Measurements from ENCODE around the gene GRPEL2. TPM values are rescaled to one million over a fixed set of nuclear protein-coding genes. Genes with fewer than 3 reads are reported as not detected.
A peak's percentile ranks its signal among the peaks of the same experiment; 100 is the strongest.
"Not testable (repeated sequence)": the region's sequence is repeated elsewhere in the genome, so short reads cannot be mapped to it uniquely, and the experiment has no call there.

GRPEL2 gene
- total and polyA plus RNA-seq, 7 donors = 2.5 to 16.3 (median 8.8) TPM

GRCh38 chr5:149389552-149390495 is 44.5 kb downstream of the GRPEL2 start:
- Histone ChIP-seq H3K27ac (peak overlapping the region; percentile 93 to 99 (median 98)), H3K9me3 (no peaks in the 10 kb centered on the region), H3K4me3 (peak overlapping the region in 3 of 4 donors; percentile 4 to 24 (median 14)), H3K27me3 (no peaks in the 10 kb centered on the region), H3K4me1 (peaks cover 0 to 83% (median 73%) of the 10 kb centered on the region in 4 donors), H3K36me3 (no peaks in the 10 kb centered on the region)
- WGBS, 2 donors = 69 to 73% methylated on average over 11 of the region's 11 CpGs
- DNase-seq = peak; percentile 91
- TF ChIP-seq EP300 (IDR thresholded peaks at IDR 0.05) = peak; percentile 99 to 100 (median 100)
- no peak for TF ChIP-seq CTCF (IDR thresholded peaks at IDR 0.05)
- no peak for TF ChIP-seq POLR2A (IDR thresholded peaks at IDR 0.05)
- peak; percentile 92 to 97 (median 93) for TF ChIP-seq POLR2AphosphoS5 (IDR thresholded peaks at IDR 0.05)
- intact Hi-C loops (cut with DNase I) = loop anchor here (1.0 kb wide), 1 partner anchor 16 kb away; no protein-coding TSS in a partner anchor

- intact Hi-C loops (cut with DNase I) = not testable (repeated sequence)
- DNase-seq = peak; percentile 58
Observed at GRCh38 chr5:149391076-149391475, 45.8 kb downstream of the GRPEL2 start.

GRCh38 chr5:149391524-149391923 is 46.2 kb downstream of the GRPEL2 start:
- H3K9me3 ChIP-seq = no peaks in the 10 kb centered on the region
- intact Hi-C loops (cut with DNase I) = no loop called here
- 89 to 90% methylated on average over 6 of the region's 6 CpGs for whole genome bisulfite sequencing, 2 donors
- DNase-seq = peak; percentile 54
- H3K27ac ChIP-seq = peak overlapping the region; percentile 93 to 99 (median 98)
- H3K4me1 ChIP-seq = peaks cover 0 to 66% (median 58%) of the 10 kb centered on the region in 4 donors
- no peak overlapping the region for H3K4me3 ChIP-seq
- TF ChIP-seq EP300 (IDR thresholded peaks at IDR 0.05) (no peak), POLR2AphosphoS5 (IDR thresholded peaks at IDR 0.05) (no peak), CTCF (IDR thresholded peaks at IDR 0.05) (no peak), POLR2A (IDR thresholded peaks at IDR 0.05) (no peak)
- no peaks in the 10 kb centered on the region for H3K27me3 ChIP-seq
- H3K36me3 ChIP-seq = no peaks in the 10 kb centered on the region

More at GRCh38 chr5:149391076-149391475, 45.8 kb downstream of the GRPEL2 start:
- H3K9me3 ChIP-seq, H3K36me3 ChIP-seq, H3K4me3 ChIP-seq, H3K27me3 ChIP-seq: not testable (repeated sequence)
- Histone ChIP-seq H3K4me1 (peaks cover 0 to 70% (median 62%) of the 10 kb centered on the region in 4 donors), H3K27ac (peak overlapping the region; percentile 93 to 99 (median 98))
- 90% methylated on average over 6 of the region's 6 CpGs for WGBS, 2 donors

- H3K4me3 ChIP-seq = no peak overlapping the region
- TF ChIP-seq POLR2AphosphoS5 (IDR thresholded peaks at IDR 0.05) (no peak), POLR2A (IDR thresholded peaks at IDR 0.05) (no peak), CTCF (IDR thresholded peaks at IDR 0.05) (no peak), EP300 (IDR thresholded peaks at IDR 0.05) (no peak)
- WGBS, 2 donors = 92 to 94% methylated on average over 19 of the region's 19 CpGs
Observed at GRCh38 chr5:149392718-149393117, 47.4 kb downstream of the GRPEL2 start.

GRCh38 chr5:149394996-149395395 is 49.7 kb downstream of the GRPEL2 start:
- H3K36me3 ChIP-seq; DNase-seq; H3K27me3 ChIP-seq; H3K9me3 ChIP-seq; H3K4me3 ChIP-seq; intact Hi-C loops (cut with DNase I); H3K27ac ChIP-seq: not testable (repeated sequence)
- H3K4me1 ChIP-seq = peaks cover 0 to 44% (median 36%) of the 10 kb centered on the region in 4 donors

More at GRCh38 chr5:149392718-149393117, 47.4 kb downstream of the GRPEL2 start:
- peak; percentile 40 for DNase-seq
- Histone ChIP-seq H3K9me3 (no peaks in the 10 kb centered on the region), H3K27me3 (no peaks in the 10 kb centered on the region), H3K4me1 (peaks cover 0 to 54% (median 46%) of the 10 kb centered on the region in 4 donors), H3K36me3 (no peaks in the 10 kb centered on the region), H3K27ac (peak overlapping the region; percentile 42 to 99 (median 98))
- intact Hi-C loops (cut with DNase I) = no loop called here

Measured in sigmoid colon (tissue), 7 donors.